Caco-2 (cell line): ENCODE measurements around the gene USP22. TPM values are rescaled to one million over a fixed set of nuclear protein-coding genes. Genes with fewer than 3 reads are reported as not detected.

ENCODE experiments used
- BruUV-seq: library from RNA; stranded (reverse); fragments of 400-500 nt; replicated peaks from 2 replicates; lab custom pipeline; 2021; lab: Mats Ljungman, UMichigan
- CTCF ChIA-PET: fragments of 300-600 bp; sonication (Branson Sonifier 250); formaldehyde crosslinking; loops from one replicate; lab custom pipeline; 2022; ENCODE audit warnings: antibody characterized with exemption; lab: Charles Lee
- POLR2A ChIA-PET: fragments of 300-600 bp; sonication (Branson Sonifier 250); formaldehyde crosslinking; loops from one replicate; lab custom pipeline; 2022; ENCODE audit warnings: antibody characterized with exemption; lab: Charles Lee
- DNase-seq, 2 experiments: peaks; one replicate each; pipeline versions ENCODE4 v3.0.0 to v3.0.0-alpha.2; 2020 to 2022
- H3K27me3 ChIP-seq: replicated peaks from 2 replicates; pipeline ENCODE4 v1.6.0; 2011; ENCODE audit warnings: low read length; ENCODE audit not compliant: control insufficient read depth, insufficient read depth
- H3K36me3 ChIP-seq: 2 replicates; pipeline ENCODE4 v1.5.1; 2011; ENCODE audit warnings: low read length; ENCODE audit not compliant: control insufficient read depth, insufficient read depth
- H3K4me1 ChIP-seq: fragments of 250-450 bp; sonication (Bioruptor Pico); 2 replicates; pipeline ENCODE4 v1.5.1; 2020; ENCODE audit warnings: mild to moderate bottlenecking
- H3K4me3 ChIP-seq: 2 replicates; pipeline ENCODE4 v1.5.1; 2011; ENCODE audit warnings: low read depth, mild to moderate bottlenecking, control low read depth, low read length
- H3K9me3 ChIP-seq: fragments of 250-450 bp; sonication (Bioruptor Pico); 2 replicates; pipeline ENCODE4 v1.5.1; 2020; ENCODE audit warnings: mild to moderate bottlenecking, moderate library complexity
- H3K27ac Mint-ChIP-seq: one replicate; pipeline ENCODE4 v1.8.0; 2022; ENCODE audit warnings: mixed read lengths; ENCODE audit not compliant: unreplicated experiment
- H3K27me3 Mint-ChIP-seq: one replicate; pipeline ENCODE4 v1.8.0; 2022; ENCODE audit warnings: mixed read lengths; ENCODE audit not compliant: insufficient read depth, unreplicated experiment
- H3K36me3 Mint-ChIP-seq: one replicate; pipeline ENCODE4 v1.8.0; 2022; ENCODE audit warnings: mild to moderate bottlenecking, mixed read lengths; ENCODE audit not compliant: insufficient read depth, unreplicated experiment
- H3K4me1 Mint-ChIP-seq: one replicate; pipeline ENCODE4 v1.8.0; 2022; ENCODE audit warnings: low read depth, mixed read lengths; ENCODE audit not compliant: unreplicated experiment
- H3K4me3 Mint-ChIP-seq: one replicate; pipeline ENCODE4 v1.8.0; 2022; ENCODE audit warnings: mild to moderate bottlenecking, moderate library complexity, mixed read lengths; ENCODE audit not compliant: unreplicated experiment
- H3K9me3 Mint-ChIP-seq: one replicate; pipeline ENCODE4 v1.8.0; 2022; ENCODE audit warnings: mixed read lengths; ENCODE audit not compliant: unreplicated experiment
- intact Hi-C: fragments of 100-400 bp; cut with micrococcal nuclease; formaldehyde crosslinking; loops from one replicate; pipeline ENCODE4 v1.10.0; 2022; ENCODE audit not compliant: unreplicated experiment
- total RNA-seq: library from RNA; stranded (reverse); gene quantifications from 2 replicates; pipeline ENCODE4 v1.2.3, GENCODE V29; 2022
- TF ChIP-seq, protein P1 (sequence below), 2 experiments: fragments of 200-600 bp in 1 of 2; IDR thresholded peaks; 1 replicate in 1 of 2; 2 replicates in 1 of 2; pipeline versions ENCODE4 v1.5.1 to v1.8.0; 2011 to 2022; ENCODE audit warnings: antibody characterized with exemption in 1 of 2, control low read depth in 1 of 2, inconsistent platforms in 1 of 2, low read depth in 1 of 2, low read length in 1 of 2, mild to moderate bottlenecking in 1 of 2, moderate library complexity in 1 of 2; ENCODE audit not compliant: insufficient read depth in 1 of 2, severe bottlenecking in 1 of 2, unreplicated experiment in 1 of 2

The USP22 gene
- total RNA-seq, 1 experiment from 2014 or later = 267 TPM

DNA sequence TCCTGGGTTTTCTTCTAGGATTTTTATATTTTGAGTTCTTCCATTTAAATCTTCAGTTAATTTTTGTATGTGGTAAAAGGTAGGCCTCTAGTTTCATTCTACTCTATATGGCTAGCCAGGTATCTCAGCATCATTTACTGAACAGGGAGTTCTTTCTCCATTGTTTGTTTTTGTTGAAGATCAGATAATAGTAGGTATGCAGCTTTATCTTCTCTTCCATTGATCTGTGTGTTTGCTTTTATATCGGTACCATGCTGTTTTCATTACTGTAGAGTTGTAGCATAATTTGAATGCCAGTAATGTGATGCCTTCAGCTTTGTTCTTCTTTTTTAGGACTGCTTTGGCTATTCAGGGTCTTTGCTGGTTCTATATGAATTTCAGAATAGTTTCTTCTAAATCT is 77.3 kb downstream of the USP22 start:
- no peaks in the 10 kb centered on the region for H3K36me3 Mint-ChIP-seq
- POLR2A ChIA-PET = no interaction called here
- no peaks in the 10 kb centered on the region for H3K9me3 ChIP-seq
- peaks cover 37% of the 10 kb centered on the region for H3K4me1 Mint-ChIP-seq
- CTCF ChIA-PET = interaction anchor here (0.6 kb wide), 1 partner anchor 57 kb away, joined by 3 read pairs; no protein-coding TSS in a partner anchor
- no peak overlapping the region for H3K4me3 Mint-ChIP-seq
- peaks cover 23% of the 10 kb centered on the region for H3K4me1 ChIP-seq
- H3K27ac Mint-ChIP-seq = no peak overlapping the region
- no peaks in the 10 kb centered on the region for H3K27me3 Mint-ChIP-seq
- H3K36me3 ChIP-seq = no peaks in the 10 kb centered on the region
- DNase-seq = peak in 1 of 2 experiments; percentile 22
- intact Hi-C loops = no loop called here
- no peaks in the 10 kb centered on the region for H3K9me3 Mint-ChIP-seq
- BruUV-seq = no TSS peak
- no peak overlapping the region for H3K4me3 ChIP-seq
- TF ChIP-seq, protein P1, sequence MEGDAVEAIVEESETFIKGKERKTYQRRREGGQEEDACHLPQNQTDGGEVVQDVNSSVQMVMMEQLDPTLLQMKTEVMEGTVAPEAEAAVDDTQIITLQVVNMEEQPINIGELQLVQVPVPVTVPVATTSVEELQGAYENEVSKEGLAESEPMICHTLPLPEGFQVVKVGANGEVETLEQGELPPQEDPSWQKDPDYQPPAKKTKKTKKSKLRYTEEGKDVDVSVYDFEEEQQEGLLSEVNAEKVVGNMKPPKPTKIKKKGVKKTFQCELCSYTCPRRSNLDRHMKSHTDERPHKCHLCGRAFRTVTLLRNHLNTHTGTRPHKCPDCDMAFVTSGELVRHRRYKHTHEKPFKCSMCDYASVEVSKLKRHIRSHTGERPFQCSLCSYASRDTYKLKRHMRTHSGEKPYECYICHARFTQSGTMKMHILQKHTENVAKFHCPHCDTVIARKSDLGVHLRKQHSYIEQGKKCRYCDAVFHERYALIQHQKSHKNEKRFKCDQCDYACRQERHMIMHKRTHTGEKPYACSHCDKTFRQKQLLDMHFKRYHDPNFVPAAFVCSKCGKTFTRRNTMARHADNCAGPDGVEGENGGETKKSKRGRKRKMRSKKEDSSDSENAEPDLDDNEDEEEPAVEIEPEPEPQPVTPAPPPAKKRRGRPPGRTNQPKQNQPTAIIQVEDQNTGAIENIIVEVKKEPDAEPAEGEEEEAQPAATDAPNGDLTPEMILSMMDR (IDR thresholded peaks at IDR 0.05; ENCODE audit: insufficient read depth in 1 of 2, low read depth in 1 of 2, low read length in 1 of 2, severe bottlenecking in 1 of 2, unreplicated experiment in 1 of 2) = no peak
- no peaks in the 10 kb centered on the region for H3K27me3 ChIP-seq

DNA sequence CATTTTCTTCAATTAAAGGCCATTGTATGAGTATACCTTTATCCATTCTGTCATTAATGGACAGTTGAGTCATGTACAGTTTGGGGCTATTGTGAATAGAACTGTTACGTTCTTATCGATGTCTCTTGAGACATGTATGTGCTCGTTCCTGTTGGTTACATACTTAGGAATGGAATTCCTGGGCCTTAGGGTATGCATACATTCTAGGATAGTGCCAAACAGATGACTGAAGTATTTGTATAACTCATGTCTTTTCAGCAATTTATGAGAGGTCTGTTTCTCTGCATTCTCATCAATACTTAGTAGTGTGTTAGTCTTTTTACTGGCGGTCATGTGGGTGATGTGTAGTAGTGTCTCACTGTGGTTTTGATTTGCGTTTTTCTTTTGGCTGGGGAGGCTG is 81.2 kb downstream of the USP22 start:
- no peaks in the 10 kb centered on the region for H3K36me3 Mint-ChIP-seq
- TF ChIP-seq, protein P1 (IDR thresholded peaks at IDR 0.05; ENCODE audit: insufficient read depth in 1 of 2, low read depth in 1 of 2, low read length in 1 of 2, severe bottlenecking in 1 of 2, unreplicated experiment in 1 of 2) = no peak
- BruUV-seq = no TSS peak
- CTCF ChIA-PET = no interaction called here
- intact Hi-C loops = no loop called here
- H3K27me3 Mint-ChIP-seq = no peaks in the 10 kb centered on the region
- no peak for DNase-seq
- H3K9me3 Mint-ChIP-seq = no peaks in the 10 kb centered on the region
- H3K4me3 Mint-ChIP-seq = no peak overlapping the region
- no peaks in the 10 kb centered on the region for H3K36me3 ChIP-seq
- H3K4me1 Mint-ChIP-seq = peaks cover 27% of the 10 kb centered on the region
- H3K27me3 ChIP-seq = no peaks in the 10 kb centered on the region
- no peak overlapping the region for H3K4me3 ChIP-seq
- POLR2A ChIA-PET = no interaction called here
- H3K9me3 ChIP-seq = no peaks in the 10 kb centered on the region
- peaks cover 18% of the 10 kb centered on the region for H3K4me1 ChIP-seq
- peak overlapping the region; percentile 27 for H3K27ac Mint-ChIP-seq

DNA sequence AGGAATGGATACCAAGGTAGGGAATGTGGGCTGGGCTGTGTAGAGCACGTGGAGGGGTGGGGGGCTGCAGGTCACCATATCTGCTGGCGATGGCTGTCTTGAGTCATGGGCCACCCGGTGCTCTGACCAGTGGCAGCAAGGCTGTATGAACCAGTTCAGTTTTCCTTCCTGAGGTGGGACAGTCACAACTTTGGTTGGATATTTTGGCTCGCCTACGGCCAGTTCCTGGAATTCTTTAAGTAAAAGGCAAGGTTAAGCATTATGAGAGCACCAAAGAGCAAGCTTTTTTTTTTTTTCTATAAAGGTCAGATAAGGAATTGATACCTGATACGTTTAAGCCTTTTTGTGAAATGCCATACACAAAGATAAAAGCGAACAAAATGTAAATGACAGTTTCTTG is 81.9 kb downstream of the USP22 start:
- POLR2A ChIA-PET = no interaction called here
- Mint-ChIP-seq H3K27me3 (no peaks in the 10 kb centered on the region), H3K36me3 (no peaks in the 10 kb centered on the region), H3K4me3 (no peak overlapping the region), H3K4me1 (peaks cover 22% of the 10 kb centered on the region), H3K27ac (peak overlapping the region; percentile 27), H3K9me3 (no peaks in the 10 kb centered on the region)
- TF ChIP-seq, protein P1 (IDR thresholded peaks at IDR 0.05; ENCODE audit: insufficient read depth in 1 of 2, low read depth in 1 of 2, low read length in 1 of 2, severe bottlenecking in 1 of 2, unreplicated experiment in 1 of 2) = no peak
- intact Hi-C loops = no loop called here
- BruUV-seq = no TSS peak
- CTCF ChIA-PET = no interaction called here
- no peaks in the 10 kb centered on the region for H3K9me3 ChIP-seq
- H3K4me3 ChIP-seq = no peak overlapping the region
- DNase-seq = no peak
- no peaks in the 10 kb centered on the region for H3K27me3 ChIP-seq
- no peaks in the 10 kb centered on the region for H3K36me3 ChIP-seq
- H3K4me1 ChIP-seq = peaks cover 11% of the 10 kb centered on the region
